Smooth muscle cell (in vitro differentiated cells): ENCODE results near the gene PLOD2. TPM values are rescaled to one million over a fixed set of nuclear protein-coding genes. Genes with fewer than 3 reads are reported as not detected.

Experiments used
- DNase-seq: peaks from one replicate; lab custom pipeline; 2025; ENCODE audit not compliant: unreplicated experiment; lab: John Stamatoyannopoulos, UW
- H2AFZ ChIP-seq: fragments of 200-600 bp; sonication (generic); 2 replicates; pipeline ENCODE4 v1.6.0; 2016; ENCODE audit warnings: antibody characterized with exemption, low read depth, mild to moderate bottlenecking
- H3F3A ChIP-seq: fragments of 200-600 bp; sonication (generic); 2 replicates; pipeline ENCODE4 v1.6.0; 2017; ENCODE audit warnings: antibody characterized with exemption, low read depth
- H3K27ac ChIP-seq: fragments of 200-600 bp; sonication (generic); 2 replicates; pipeline ENCODE4 v1.5.1; 2016; ENCODE audit warnings: low read depth, mild to moderate bottlenecking
- H3K27me3 ChIP-seq: fragments of 200-600 bp; sonication (generic); 2 replicates; pipeline ENCODE4 v1.6.1; 2016; ENCODE audit warnings: low read depth, mild to moderate bottlenecking
- H3K36me3 ChIP-seq: fragments of 200-600 bp; sonication (generic); 2 replicates; pipeline ENCODE4 v1.5.1; 2016; ENCODE audit warnings: low read depth
- H3K4me1 ChIP-seq: fragments of 200-600 bp; sonication (generic); 2 replicates; pipeline ENCODE4 v1.5.1; 2016; ENCODE audit warnings: low read depth
- H3K4me2 ChIP-seq: fragments of 200-600 bp; sonication (generic); 2 replicates; pipeline ENCODE4 v1.6.0; 2016; ENCODE audit warnings: mild to moderate bottlenecking
- H3K4me3 ChIP-seq: fragments of 200-600 bp; sonication (generic); 2 replicates; pipeline ENCODE4 v1.5.1; 2016; ENCODE audit warnings: mild to moderate bottlenecking
- H3K79me2 ChIP-seq: fragments of 200-600 bp; sonication (generic); 2 replicates; pipeline ENCODE4 v1.6.0; 2016; ENCODE audit warnings: low read depth, mild to moderate bottlenecking
- H3K9ac ChIP-seq: fragments of 200-600 bp; sonication (generic); 2 replicates; pipeline ENCODE4 v1.6.0; 2016; ENCODE audit warnings: low read depth
- H3K9me3 ChIP-seq: fragments of 200-600 bp; sonication (generic); replicated peaks from 2 replicates; pipeline ENCODE4 v1.5.1; 2016; ENCODE audit warnings: low read depth
- H4K20me1 ChIP-seq: fragments of 200-600 bp; sonication (generic); 2 replicates; pipeline ENCODE4 v1.6.0; 2016; ENCODE audit warnings: low read depth
- WGBS: methylation state at CpG from one replicate; pipeline ENCODE4 v1.1.7; 2016; ENCODE audit warnings: low lambda C conversion rate; 5-methylcytosine and 5-hydroxymethylcytosine counted together
- polyA plus RNA-seq: library from polyadenylated mRNA; unstranded; fragments of >200 nt; fragmentation: Nextera tagmentation; extraction: Ambion mirVana; gene quantifications from 2 replicates; pipeline ENCODE4 v1.2.1, GENCODE V29; 2016
- total RNA-seq: library from RNA; depleted of rRNA; stranded (reverse); fragments of >200 nt; gene quantifications from 2 replicates; pipeline ENCODE4 v1.2.3, GENCODE V29; 2014
- TF ChIP-seq, protein P1 (sequence below): fragments of 200-600 bp; sonication (generic); IDR thresholded peaks from 2 replicates; pipeline ENCODE4 v1.5.1; 2017; ENCODE audit warnings: borderline replicate concordance, mild to moderate bottlenecking, antibody characterized with exemption; ENCODE audit not compliant: insufficient read depth, poor library complexity, severe bottlenecking

The PLOD2 gene
- total and polyA plus RNA-seq, 2 experiments from 2014 or later: 372 to 658 TPM

DNA sequence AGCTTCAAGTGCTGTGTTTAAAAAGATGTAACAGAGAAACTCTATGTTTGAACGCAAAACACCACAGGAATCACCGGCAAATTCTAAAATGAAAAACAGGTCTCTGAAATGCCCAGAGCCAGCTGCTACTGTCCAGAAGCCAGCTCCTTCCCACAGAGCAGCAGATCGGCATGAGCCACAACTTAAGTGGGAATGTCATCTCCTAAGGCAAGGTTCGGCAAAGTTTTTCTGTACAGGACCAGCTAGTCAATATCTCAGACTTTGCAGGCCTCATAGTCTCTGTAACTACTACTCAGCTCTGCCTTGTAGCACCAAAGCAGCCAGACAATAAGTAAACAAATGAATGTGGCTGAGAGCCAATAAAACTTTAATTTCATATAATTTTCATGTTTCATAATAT, 4.9 kb downstream of the PLOD2 start:
- WGBS: 15% methylated on average over 4 of the region's 4 CpGs
- no peaks in the 10 kb centered on the region for H3K9me3 ChIP-seq
- peaks cover 100% of the 10 kb centered on the region for H3K79me2 ChIP-seq
- H3K4me2 ChIP-seq: peak overlapping the region; percentile 89
- peak overlapping the region; percentile 93 for H3K9ac ChIP-seq
- H3K27ac ChIP-seq: peak overlapping the region; percentile 96
- peaks cover 3% of the 10 kb centered on the region for H3K36me3 ChIP-seq
- H3K27me3 ChIP-seq: no peaks in the 10 kb centered on the region
- H3K4me3 ChIP-seq: peak overlapping the region; percentile 88
- peaks cover 98% of the 10 kb centered on the region for H4K20me1 ChIP-seq
- peaks cover 13% of the 10 kb centered on the region for H3F3A ChIP-seq
- H3K4me1 ChIP-seq: peaks cover 22% of the 10 kb centered on the region
- DNase-seq: no peak
- no peak overlapping the region for H2AFZ ChIP-seq
- TF ChIP-seq, protein P1, sequence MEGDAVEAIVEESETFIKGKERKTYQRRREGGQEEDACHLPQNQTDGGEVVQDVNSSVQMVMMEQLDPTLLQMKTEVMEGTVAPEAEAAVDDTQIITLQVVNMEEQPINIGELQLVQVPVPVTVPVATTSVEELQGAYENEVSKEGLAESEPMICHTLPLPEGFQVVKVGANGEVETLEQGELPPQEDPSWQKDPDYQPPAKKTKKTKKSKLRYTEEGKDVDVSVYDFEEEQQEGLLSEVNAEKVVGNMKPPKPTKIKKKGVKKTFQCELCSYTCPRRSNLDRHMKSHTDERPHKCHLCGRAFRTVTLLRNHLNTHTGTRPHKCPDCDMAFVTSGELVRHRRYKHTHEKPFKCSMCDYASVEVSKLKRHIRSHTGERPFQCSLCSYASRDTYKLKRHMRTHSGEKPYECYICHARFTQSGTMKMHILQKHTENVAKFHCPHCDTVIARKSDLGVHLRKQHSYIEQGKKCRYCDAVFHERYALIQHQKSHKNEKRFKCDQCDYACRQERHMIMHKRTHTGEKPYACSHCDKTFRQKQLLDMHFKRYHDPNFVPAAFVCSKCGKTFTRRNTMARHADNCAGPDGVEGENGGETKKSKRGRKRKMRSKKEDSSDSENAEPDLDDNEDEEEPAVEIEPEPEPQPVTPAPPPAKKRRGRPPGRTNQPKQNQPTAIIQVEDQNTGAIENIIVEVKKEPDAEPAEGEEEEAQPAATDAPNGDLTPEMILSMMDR: no peak

DNA sequence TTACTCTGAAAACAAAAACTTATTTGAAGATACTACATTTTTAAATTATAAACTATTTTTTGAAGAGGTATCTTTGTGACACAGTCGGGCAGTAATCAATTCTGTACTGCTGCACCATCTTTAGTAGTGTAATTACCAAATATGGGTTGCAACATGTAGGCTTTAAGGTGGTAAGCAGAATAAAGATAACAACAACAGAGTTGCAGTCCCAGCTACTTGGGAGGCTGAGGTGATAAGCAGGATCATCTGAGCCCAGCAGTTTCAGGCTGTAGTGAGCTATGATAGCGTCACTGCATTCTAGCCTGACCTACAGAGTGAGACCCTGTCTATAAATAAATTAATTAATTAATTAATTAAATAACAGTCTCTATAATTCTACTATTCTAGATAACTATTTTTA, 6.0 kb downstream of the PLOD2 start:
- H3K36me3 ChIP-seq: peaks cover 3% of the 10 kb centered on the region
- no peak overlapping the region for H3K9ac ChIP-seq
- H3K9me3 ChIP-seq: no peaks in the 10 kb centered on the region
- WGBS: 22% methylated on average over 2 of the region's 2 CpGs
- H3K27me3 ChIP-seq: no peaks in the 10 kb centered on the region
- H3K4me3 ChIP-seq: peak overlapping the region; percentile 28
- H2AFZ ChIP-seq: no peak overlapping the region
- peak overlapping the region; percentile 89 for H3K4me2 ChIP-seq
- TF ChIP-seq, protein P1: no peak
- peaks cover 12% of the 10 kb centered on the region for H3F3A ChIP-seq
- peak overlapping the region; percentile 90 for H3K27ac ChIP-seq
- no peak for DNase-seq
- H3K79me2 ChIP-seq: peaks cover 100% of the 10 kb centered on the region
- H4K20me1 ChIP-seq: peaks cover 100% of the 10 kb centered on the region
- peaks cover 22% of the 10 kb centered on the region for H3K4me1 ChIP-seq

DNA sequence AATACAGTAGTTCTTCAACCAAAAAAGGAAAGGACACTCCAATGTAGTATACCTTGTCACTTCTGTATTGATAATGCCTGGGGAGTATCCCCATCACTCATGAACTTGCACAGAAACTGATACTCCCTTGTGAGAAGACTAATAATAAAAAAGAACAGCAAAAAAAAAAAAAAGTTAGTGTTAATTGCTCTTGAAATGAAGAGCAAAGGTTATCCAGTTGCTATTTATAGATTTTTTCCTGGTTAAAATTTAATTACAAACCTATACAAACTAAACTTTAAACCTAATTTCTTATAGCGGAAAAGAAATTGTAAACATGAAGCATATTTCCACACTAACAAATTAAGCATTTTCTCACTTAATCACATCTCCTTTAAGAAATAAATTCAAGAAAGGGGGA, 6.7 kb downstream of the PLOD2 start:
- Histone ChIP-seq H3K4me1 (peaks cover 25% of the 10 kb centered on the region), H2AFZ (no peak overlapping the region), H3K79me2 (peaks cover 100% of the 10 kb centered on the region), H3F3A (peaks cover 10% of the 10 kb centered on the region), H3K4me3 (peak overlapping the region; percentile 28), H3K36me3 (peaks cover 3% of the 10 kb centered on the region), H3K4me2 (peak overlapping the region; percentile 89), H4K20me1 (peaks cover 100% of the 10 kb centered on the region), H3K9ac (peak overlapping the region; percentile 13), H3K9me3 (no peaks in the 10 kb centered on the region), H3K27me3 (no peaks in the 10 kb centered on the region), H3K27ac (peak overlapping the region; percentile 90)
- no peak for DNase-seq
- WGBS: 97% methylated on average over 1 of the region's 1 CpG
- TF ChIP-seq, protein P1: no peak

DNA sequence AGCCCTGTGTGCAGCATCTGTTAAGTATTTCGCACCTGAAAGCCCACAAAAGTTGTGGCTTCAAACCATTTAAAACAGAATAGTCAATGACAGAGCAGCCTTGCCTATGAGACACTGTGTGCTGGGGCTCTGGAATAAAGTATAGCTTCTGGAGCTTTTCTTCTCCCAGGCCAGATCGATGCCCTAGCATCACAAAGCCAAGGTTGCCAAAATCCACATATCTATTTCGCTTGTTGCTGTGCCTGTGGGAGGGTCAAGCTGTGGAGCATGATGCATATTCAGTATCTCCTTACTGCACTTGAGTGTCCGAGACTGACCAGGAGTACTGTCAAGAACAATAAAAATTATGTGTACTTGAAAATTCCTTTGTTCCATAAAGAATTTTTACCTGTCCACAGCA, 7.6 kb downstream of the PLOD2 start:
- Histone ChIP-seq H3F3A (peaks cover 10% of the 10 kb centered on the region), H3K79me2 (peaks cover 100% of the 10 kb centered on the region), H3K27ac (peak overlapping the region; percentile 90), H3K9ac (no peak overlapping the region), H3K4me2 (peak overlapping the region; percentile 89), H3K4me3 (no peak overlapping the region), H3K27me3 (no peaks in the 10 kb centered on the region), H3K4me1 (peaks cover 27% of the 10 kb centered on the region), H3K36me3 (peaks cover 3% of the 10 kb centered on the region), H3K9me3 (no peaks in the 10 kb centered on the region), H2AFZ (no peak overlapping the region), H4K20me1 (peaks cover 100% of the 10 kb centered on the region)
- WGBS: 82% methylated on average over 4 of the region's 4 CpGs
- TF ChIP-seq, protein P1: no peak
- no peak for DNase-seq
